Activated T-cell treated with anti-CD3 and anti-CD28 coated beads, Interleukin-2, amount 50 U/mL, for 24 hours (primary cell): ENCODE data around the gene QRICH2.

Source experiments
- DNase-seq: peaks from one replicate; pipeline ENCODE4 v3.0.0-alpha.2; 2020
- H3K27ac Mint-ChIP-seq: 2 replicates; pipeline ENCODE4 v1.8.0; 2020; ENCODE audit warnings: mild to moderate bottlenecking, mixed read lengths
- H3K27me3 Mint-ChIP-seq: 2 replicates; pipeline ENCODE4 v1.8.0; 2020; ENCODE audit warnings: mixed read lengths
- H3K36me3 Mint-ChIP-seq: 2 replicates; pipeline ENCODE4 v1.8.0; 2020; ENCODE audit warnings: low read depth, mixed read lengths
- H3K4me1 Mint-ChIP-seq: 2 replicates; pipeline ENCODE4 v1.8.0; 2020; ENCODE audit warnings: low read depth, mixed read lengths
- H3K4me3 Mint-ChIP-seq: 2 replicates; pipeline ENCODE4 v1.8.0; 2020; ENCODE audit warnings: mild to moderate bottlenecking, moderate library complexity, mixed read lengths
- H3K9me3 Mint-ChIP-seq: 2 replicates; pipeline ENCODE4 v1.8.0; 2020; ENCODE audit warnings: mixed read lengths

The QRICH2 gene

DNA sequence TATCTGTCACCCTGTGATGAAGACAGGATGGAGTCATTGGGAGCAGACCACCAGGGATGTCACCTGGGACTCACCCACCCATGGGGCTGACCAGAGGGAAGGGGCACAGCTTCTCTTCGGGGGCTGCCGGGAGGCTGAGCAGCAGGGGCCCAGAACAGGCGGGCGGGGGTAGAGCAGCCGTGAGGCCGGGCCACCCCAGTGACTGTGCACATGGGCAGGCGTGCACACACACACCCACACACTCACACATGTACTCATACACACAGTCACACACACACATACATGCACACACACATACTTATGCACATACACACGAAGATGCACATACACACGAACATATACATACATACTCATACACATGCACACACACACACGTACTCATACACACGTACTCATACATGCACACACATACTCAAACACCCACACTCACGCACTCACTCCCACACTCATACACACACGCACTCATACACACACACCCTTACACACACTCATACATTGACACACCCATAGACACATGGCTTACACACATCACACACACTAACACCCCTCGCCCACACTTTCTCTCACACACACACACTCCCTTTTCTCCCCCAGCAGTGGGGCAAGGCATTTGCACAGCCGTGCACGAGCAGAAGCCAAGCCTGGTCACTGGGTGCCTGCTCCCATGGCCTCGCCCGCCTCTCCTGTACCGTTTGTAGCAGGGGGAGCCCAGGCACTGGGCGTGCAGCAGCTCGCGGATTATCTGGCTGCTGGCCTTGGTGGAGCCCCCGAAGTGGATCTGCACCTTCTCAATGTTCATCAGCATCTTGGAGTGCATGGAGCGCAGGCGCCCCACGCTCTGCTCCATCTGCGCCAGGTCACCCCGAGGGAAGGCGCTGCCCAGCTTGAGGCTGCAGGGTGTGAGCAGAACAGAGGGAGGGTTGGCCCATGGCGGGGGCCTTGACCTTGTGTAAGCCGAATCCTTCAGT lies 30.5 kb downstream of the QRICH2 start:
- no peaks in the 10 kb centered on the region for H3K27me3 Mint-ChIP-seq
- peak overlapping the region; percentile 1 for H3K27ac Mint-ChIP-seq
- DNase-seq = no peak
- no peaks in the 10 kb centered on the region for H3K9me3 Mint-ChIP-seq
- peaks cover 54% of the 10 kb centered on the region for H3K4me1 Mint-ChIP-seq
- no peaks in the 10 kb centered on the region for H3K36me3 Mint-ChIP-seq
- H3K4me3 Mint-ChIP-seq = no peak overlapping the region

DNA sequence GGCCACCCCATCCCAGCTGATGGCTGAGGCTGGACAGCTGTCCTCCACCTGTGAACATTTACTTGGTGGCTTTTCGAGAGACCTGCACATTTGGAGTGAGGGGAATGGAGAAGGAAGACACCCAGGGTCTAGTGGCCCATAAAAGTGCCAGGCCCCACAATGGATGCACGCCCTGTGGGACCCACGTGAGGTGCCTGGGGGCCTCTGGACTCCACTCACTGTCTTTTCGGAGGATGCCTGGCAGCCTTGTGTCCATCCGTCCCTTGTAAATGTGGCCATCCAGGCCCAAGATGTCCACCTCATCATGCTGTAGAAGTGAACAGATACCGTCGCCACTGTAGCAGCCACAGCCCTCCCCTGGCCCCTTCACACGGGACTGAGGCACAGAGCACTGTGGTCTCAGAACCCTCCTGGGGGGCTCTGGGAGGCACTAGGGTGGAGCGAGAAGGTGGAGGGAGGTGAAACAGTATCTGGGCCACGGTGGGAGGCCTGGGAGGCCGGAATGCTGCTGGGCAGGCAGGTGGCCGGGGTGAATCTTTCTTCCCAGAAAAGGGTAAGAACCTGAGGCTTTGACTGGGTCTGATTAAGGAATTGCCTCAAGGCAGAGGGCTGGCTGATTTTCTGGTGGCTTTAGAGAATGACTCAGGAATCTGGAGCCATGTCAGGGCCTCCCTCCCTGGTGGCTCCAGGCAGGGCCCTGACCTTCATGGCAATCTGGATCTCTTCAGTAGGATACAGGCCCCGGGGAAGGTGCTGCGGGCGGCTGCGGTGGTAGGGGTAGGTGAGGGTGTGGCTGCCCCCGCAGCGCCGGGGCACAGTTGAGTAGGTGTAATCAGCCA lies 31.4 kb downstream of the QRICH2 start:
- Mint-ChIP-seq H3K36me3 (peaks cover 2% of the 10 kb centered on the region), H3K27me3 (no peaks in the 10 kb centered on the region), H3K4me1 (peaks cover 56% of the 10 kb centered on the region), H3K27ac (peak overlapping the region; percentile 1), H3K9me3 (no peaks in the 10 kb centered on the region), H3K4me3 (no peak overlapping the region)
- no peak for DNase-seq

DNA sequence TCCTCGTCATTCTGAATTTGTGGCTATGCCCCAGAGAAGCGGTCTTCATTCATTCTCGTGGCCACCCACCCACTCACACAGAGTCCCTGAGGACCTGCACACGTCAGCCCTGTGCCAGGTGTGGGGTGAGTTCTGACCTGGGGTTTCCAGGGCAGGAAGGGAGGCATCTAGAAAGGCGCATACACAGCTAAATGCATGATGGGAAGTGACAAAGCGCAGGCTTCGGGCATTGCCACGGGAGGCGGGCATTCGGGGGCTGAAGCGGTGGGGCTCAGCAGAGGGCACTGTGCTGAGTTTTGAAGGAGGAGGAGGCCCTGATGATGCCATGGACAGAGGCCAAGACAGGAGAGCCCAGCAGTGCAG lies 32.0 kb downstream of the QRICH2 start:
- Mint-ChIP-seq H3K4me1 (peaks cover 62% of the 10 kb centered on the region), H3K27me3 (no peaks in the 10 kb centered on the region), H3K4me3 (no peak overlapping the region), H3K9me3 (no peaks in the 10 kb centered on the region), H3K27ac (peak overlapping the region; percentile 82), H3K36me3 (peaks cover 8% of the 10 kb centered on the region)
- no peak for DNase-seq

DNA sequence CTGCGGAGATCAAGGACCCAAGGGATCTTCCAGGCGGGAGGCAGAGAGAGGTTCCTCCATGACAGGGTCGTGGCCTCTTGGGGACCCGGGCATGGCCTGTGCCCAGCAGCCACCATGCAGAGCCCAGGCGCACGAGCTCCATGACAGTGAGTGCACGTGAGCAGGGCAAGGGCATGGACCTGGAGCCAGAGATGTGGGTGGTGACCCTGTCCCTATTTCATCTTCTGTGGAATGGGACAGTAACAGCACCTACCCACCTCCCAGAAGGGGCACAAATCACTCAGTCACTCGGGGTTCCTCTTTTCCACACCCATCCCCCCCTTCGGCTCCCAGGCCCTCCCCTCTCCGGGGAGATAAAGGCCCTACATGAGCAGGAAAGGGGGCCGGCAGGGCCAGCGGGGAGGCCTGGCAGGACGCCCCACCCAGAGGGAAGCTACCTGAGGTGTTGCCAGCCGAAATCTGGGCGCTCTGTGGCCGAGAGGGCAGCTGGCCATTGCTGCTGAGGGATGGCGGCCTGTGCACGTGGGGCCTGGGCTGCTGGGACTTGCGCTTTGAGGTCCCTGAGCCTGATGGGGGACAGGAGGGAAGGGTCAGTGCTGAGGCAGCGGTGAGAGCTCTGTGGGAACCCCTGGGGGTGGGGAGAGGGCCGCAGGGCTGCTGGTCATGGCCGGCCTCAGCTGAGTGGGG lies 32.6 kb downstream of the QRICH2 start:
- DNase-seq = no peak
- no peaks in the 10 kb centered on the region for H3K9me3 Mint-ChIP-seq
- peaks cover 13% of the 10 kb centered on the region for H3K36me3 Mint-ChIP-seq
- H3K27ac Mint-ChIP-seq = peak overlapping the region; percentile 82
- no peaks in the 10 kb centered on the region for H3K27me3 Mint-ChIP-seq
- peaks cover 67% of the 10 kb centered on the region for H3K4me1 Mint-ChIP-seq
- no peak overlapping the region for H3K4me3 Mint-ChIP-seq

DNA sequence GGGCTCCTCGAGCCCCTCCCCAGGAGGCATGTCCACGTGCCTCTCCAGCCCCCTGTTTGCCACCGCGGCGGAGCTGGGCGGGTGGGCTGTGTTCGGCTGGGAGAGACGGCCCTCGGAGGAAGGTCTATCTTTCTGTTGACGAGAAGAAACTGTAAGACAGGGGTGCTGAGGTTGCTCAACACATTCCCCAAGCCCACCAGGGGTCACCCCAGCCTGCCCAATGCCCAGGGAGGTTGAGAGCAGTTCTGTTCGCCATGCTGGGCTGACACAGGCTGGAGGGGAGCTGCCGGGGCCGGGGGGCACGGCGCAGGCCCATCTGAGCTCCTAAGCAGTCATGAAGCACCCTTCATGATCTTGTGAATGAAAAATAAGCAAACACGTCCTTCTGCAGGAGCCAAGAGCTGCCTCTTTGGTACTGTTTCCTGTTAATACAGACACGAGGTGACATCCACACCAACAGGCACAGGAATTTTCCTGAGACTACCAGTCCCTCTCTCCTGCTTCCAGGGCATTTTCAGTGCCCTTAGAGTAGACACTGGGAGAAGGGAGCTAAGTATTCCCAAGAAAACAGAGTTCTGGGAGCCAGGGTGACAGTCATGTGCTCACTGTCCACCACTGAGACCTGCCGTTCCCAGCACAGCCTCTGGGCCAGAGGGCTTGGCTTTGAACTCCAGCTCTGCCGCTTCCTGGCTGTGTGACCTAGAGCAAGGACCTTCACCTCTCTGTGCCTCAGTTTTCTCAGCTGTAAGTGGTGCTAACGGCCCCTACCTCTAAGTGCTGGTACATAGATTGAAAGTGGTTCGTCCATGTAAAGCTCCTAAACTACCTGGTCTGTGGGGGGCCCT lies 33.7 kb downstream of the QRICH2 start:
- Mint-ChIP-seq H3K4me3 (peak overlapping the region; percentile 18), H3K27me3 (no peaks in the 10 kb centered on the region), H3K36me3 (peaks cover 22% of the 10 kb centered on the region), H3K4me1 (peaks cover 71% of the 10 kb centered on the region), H3K27ac (peak overlapping the region; percentile 79), H3K9me3 (no peaks in the 10 kb centered on the region)
- DNase-seq = peak; percentile 46

DNA sequence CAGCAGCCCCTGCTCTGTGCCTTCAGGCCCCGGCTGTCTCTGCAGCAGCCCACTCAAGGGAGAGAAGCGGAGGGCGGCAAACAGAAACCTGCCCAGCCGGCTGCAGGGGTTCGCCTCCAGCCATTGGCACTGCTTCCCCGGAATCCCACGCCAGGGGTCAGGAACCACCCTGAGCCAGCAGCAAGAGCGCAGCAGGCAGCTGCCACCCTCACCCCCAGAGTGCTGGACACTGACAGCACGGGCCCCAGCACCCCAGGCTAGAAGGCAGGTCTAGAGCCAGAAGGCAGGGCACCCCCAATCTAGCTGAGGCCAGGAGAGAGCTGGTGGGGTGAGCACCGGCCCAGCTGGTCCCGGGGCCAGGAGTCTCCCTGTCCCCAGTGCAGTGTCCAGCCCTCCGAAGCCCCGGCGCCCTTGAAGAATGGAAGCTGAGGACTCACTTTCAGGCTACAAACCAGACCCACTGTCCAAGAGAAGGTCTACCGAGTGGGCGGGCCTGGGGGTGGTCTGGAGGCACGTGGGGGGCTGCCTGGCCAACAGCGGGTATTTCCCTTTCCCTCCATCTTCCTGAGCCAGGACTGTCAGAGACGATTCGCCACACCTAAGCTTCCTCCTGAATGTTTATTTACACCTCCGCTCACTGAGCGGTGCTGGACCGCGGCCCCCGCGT lies 34.5 kb downstream of the QRICH2 start:
- Mint-ChIP-seq H3K9me3 (no peaks in the 10 kb centered on the region), H3K27me3 (no peaks in the 10 kb centered on the region), H3K27ac (peak overlapping the region; percentile 99), H3K4me3 (peak overlapping the region; percentile 92), H3K36me3 (peaks cover 29% of the 10 kb centered on the region), H3K4me1 (peaks cover 76% of the 10 kb centered on the region)
- DNase-seq = no peak

DNA sequence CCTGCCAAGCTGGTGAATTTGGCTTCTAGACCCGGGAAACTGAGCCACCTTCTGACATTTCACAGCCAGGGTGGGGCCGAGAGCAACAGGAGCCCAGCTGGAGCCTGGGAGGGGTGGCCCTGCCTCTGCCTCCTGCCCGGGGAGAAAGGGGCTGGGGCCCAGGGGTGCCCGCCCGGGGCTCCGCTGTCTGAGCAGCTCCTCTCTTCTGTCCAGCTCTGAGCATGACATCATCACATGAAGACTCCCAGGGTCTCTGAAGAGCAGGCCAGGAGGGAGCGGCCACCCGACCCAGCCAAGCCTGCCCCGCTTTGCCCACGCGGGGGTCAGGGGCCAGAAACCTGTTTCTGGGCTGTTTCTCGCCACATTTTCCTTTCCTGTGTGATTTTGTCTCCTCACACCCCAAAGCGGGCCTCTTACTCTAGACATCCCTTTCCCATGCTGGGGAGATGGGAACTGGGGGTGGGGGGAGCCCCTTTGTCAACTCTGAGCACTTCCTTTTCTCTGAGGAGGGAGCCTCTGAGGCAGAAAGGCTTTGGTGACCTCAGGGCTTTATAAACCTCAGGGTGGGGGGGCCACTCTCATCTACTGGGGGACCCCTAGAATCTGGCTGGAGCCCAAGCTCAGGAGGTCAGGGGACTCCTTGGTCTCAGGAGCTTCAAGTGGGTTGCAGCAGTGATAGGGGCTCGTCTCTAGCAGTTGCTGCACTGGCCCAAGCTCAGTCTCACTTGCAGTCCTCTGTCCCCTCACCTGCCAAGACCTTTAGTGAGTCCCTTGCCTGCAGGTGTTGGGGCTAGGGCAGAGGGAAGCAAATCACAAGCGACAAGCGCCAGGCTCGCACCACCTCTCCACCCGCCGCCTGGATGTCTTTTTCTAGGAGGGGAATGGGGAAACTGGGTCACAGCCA lies 35.3 kb downstream of the QRICH2 start:
- peak overlapping the region; percentile 92 for H3K4me3 Mint-ChIP-seq
- no peaks in the 10 kb centered on the region for H3K27me3 Mint-ChIP-seq

DNA sequence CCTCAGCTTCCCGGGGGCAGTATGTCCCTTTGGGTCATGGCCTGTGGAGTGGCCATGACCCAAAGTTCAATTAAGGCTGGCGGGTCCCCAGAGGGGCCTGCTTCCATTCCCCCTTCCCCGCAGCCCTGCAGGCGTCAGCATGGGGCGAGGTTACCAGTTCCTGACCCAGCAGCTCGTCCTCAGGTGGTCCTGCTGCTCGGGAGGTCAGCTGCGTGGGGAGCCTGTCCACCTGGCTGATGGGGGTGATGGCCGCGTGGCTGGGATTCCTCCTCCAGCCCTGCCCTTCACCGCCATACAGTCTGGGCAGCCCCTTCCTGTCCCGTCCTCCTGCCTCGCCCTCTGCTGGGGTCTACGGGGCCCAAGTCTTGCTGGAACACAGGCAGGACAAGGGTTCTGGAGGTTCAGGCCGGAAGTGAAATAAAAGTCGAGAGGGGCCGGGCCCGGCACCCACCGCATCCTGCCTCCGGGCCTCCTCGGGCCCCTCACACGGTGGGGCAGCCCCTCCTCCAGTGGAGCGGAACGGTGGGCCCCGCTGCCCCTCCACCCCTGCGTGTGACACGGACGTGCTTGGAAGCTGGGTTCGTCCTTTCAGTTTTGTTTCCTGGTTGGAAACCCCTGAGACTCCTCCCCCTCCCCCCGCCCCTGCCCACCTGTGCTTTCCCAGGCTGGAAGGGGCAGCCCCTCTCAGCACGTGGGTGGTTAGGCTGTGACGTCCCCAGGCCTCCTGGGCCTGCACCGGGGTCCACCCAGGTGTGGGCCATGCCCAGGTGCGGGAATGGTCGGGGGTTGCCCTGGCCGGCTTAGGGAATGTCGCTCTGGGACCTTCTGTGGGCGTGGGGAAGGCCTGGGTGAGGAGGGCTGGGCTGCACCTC lies 36.2 kb downstream of the QRICH2 start:
- Mint-ChIP-seq H3K9me3 (no peaks in the 10 kb centered on the region), H3K4me3 (peak overlapping the region; percentile 92), H3K27ac (peak overlapping the region; percentile 99), H3K4me1 (peaks cover 79% of the 10 kb centered on the region), H3K36me3 (peaks cover 45% of the 10 kb centered on the region), H3K27me3 (no peaks in the 10 kb centered on the region)
- peak; percentile 92 for DNase-seq

More for the DNA sequence above, 35.3 kb downstream of the QRICH2 start:
- H3K27ac Mint-ChIP-seq = peak overlapping the region; percentile 99
- H3K36me3 Mint-ChIP-seq = peaks cover 37% of the 10 kb centered on the region
- no peaks in the 10 kb centered on the region for H3K9me3 Mint-ChIP-seq
- peaks cover 82% of the 10 kb centered on the region for H3K4me1 Mint-ChIP-seq
- DNase-seq = no peak

DNA sequence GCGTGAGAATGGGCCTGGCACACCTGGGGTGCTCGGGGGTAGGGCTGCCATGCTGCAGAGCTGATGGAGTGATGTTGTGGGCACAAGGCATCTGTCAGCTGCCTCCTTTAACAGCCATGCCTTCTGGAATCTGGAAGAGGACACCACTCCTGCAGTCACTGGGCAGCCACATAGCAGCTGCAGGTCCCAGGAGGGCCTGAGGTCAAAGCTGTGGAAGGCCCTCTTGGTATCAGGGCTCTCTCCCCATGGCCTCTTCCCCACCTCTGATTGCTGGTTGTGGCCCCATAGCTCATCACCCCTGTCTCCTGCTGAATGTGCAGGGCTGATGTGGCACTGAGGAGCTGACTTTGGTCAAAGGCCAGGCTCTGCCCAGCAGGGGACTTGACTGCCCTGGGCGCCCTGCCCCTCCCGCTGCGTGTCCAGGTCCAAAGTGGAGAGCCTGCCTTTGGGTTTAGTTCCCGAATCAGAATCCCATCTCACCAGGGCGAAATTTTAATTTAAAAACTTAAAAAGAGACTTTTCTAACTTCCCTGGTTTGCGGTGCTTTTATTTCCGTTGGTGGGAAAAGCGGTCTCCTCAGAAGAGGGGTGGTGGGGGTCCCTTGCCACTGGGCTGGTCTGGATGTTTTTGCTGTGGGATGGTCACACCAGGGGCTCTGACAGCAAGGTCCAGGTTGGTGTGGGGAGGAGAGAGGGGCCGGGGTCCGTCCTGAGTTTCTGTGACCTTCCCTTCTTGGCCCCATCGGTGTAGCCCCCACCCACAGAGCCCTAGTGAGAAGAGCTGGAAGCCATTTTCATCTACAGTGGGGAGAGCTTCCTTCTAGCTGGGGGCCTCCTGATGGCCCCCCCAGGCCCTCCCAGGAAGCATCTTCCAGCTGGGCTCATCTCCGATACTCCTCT lies 37.1 kb downstream of the QRICH2 start:
- peak overlapping the region; percentile 92 for H3K4me3 Mint-ChIP-seq
- peak; percentile 70 for DNase-seq
- peak overlapping the region; percentile 99 for H3K27ac Mint-ChIP-seq
- H3K27me3 Mint-ChIP-seq = no peaks in the 10 kb centered on the region
- H3K4me1 Mint-ChIP-seq = peaks cover 70% of the 10 kb centered on the region
- H3K36me3 Mint-ChIP-seq = peaks cover 53% of the 10 kb centered on the region
- no peaks in the 10 kb centered on the region for H3K9me3 Mint-ChIP-seq

DNA sequence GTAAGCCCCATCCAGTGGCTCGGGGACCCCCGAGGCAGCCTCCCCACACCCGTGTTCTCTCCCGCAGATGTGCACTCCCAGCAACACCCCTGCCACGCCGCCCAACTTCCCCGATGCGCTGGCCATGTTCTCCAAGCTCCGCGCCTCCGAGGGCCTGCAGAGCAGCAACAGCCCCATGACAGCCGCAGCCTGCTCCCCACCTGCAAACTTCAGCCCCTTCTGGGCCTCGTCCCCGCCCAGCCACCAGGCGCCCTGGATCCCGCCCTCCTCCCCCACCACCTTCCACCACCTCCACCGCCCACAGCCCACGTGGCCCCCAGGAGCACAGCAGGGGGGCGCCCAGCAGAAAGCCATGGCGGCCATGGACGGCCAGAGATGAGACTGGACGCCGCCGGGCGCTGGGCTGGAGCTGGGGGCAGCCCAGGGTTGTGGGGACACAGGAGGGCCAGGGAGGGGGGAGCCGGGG lies 37.9 kb downstream of the QRICH2 start:
- peak; percentile 65 for DNase-seq
- peaks cover 64% of the 10 kb centered on the region for H3K4me1 Mint-ChIP-seq
- H3K36me3 Mint-ChIP-seq = peaks cover 55% of the 10 kb centered on the region
- peak overlapping the region; percentile 99 for H3K27ac Mint-ChIP-seq
- H3K27me3 Mint-ChIP-seq = no peaks in the 10 kb centered on the region
- peak overlapping the region; percentile 92 for H3K4me3 Mint-ChIP-seq
- no peaks in the 10 kb centered on the region for H3K9me3 Mint-ChIP-seq
